Measurements from ENCODE around the gene SPATA9.

- no peak for TF ChIP-seq TAF1 (IDR thresholded peaks at IDR 0.05; ENCODE audit: borderline replicate concordance, low read depth, low read length)
- no peak for TF ChIP-seq POLR2AphosphoS5 (IDR thresholded peaks at IDR 0.05; ENCODE audit: low read depth, low read length)
These were observed 12.2 kb downstream of the SPATA9 start for GRCh38 chr5:95670568-95670967.
